NCI-H345 (cell line): ENCODE measurements around the gene ALK.
A peak's percentile ranks its signal among the peaks of the same experiment; 100 is the strongest.

Source experiments
- DNase-seq: peaks from one replicate; lab custom pipeline; 2025; lab: John Stamatoyannopoulos, UW

Gene ALK

GRCh38 chr2:29787473-29788465 lies 133.6 kb downstream of the ALK start:
- no peak for DNase-seq

GRCh38 chr2:29786361-29786760 lies 135.0 kb downstream of the ALK start:
- DNase-seq = peak; percentile 67

GRCh38 chr2:29783666-29784065 lies 137.7 kb downstream of the ALK start:
- no peak for DNase-seq

GRCh38 chr2:29782549-29783458 lies 138.6 kb downstream of the ALK start:
- DNase-seq = no peak

- DNase-seq = no peak
Measured at GRCh38 chr2:29782087-29782486, 139.3 kb downstream of the ALK start.

- DNase-seq = no peak
Measured at GRCh38 chr2:29780906-29781305, 140.5 kb downstream of the ALK start.

- no peak for DNase-seq
Measured at GRCh38 chr2:29777161-29777560, 144.2 kb downstream of the ALK start.

- DNase-seq = no peak
Measured at GRCh38 chr2:29776406-29776805, 145.0 kb downstream of the ALK start.

GRCh38 chr2:29775937-29776336 lies 145.4 kb downstream of the ALK start:
- DNase-seq = no peak

- DNase-seq = no peak
Measured at GRCh38 chr2:29774624-29775023, 146.8 kb downstream of the ALK start.

GRCh38 chr2:29770846-29771245 lies 150.5 kb downstream of the ALK start:
- no peak for DNase-seq

GRCh38 chr2:29769847-29770246 lies 151.5 kb downstream of the ALK start:
- no peak for DNase-seq

- no peak for DNase-seq
Measured at GRCh38 chr2:29767606-29768335, 153.6 kb downstream of the ALK start.

- no peak for DNase-seq
Measured at GRCh38 chr2:29766191-29766590, 155.2 kb downstream of the ALK start.

- no peak for DNase-seq
Measured at GRCh38 chr2:29765721-29766120, 155.7 kb downstream of the ALK start.

- DNase-seq = no peak
Measured at GRCh38 chr2:29763371-29763770, 158.0 kb downstream of the ALK start.

GRCh38 chr2:29762239-29762638 lies 159.1 kb downstream of the ALK start:
- DNase-seq = no peak

GRCh38 chr2:29761278-29761677 lies 160.1 kb downstream of the ALK start:
- DNase-seq = no peak

GRCh38 chr2:29760008-29760407 lies 161.4 kb downstream of the ALK start:
- DNase-seq = no peak

- DNase-seq = no peak
Measured at GRCh38 chr2:29759360-29759759, 162.0 kb downstream of the ALK start.

- no peak for DNase-seq
Measured at GRCh38 chr2:29755829-29756228, 165.6 kb downstream of the ALK start.

- DNase-seq = no peak
Measured at GRCh38 chr2:29755233-29755632, 166.2 kb downstream of the ALK start.
